NT2/D1 (cell line): ENCODE results near the gene LRMDA.

Source experiments
- DNase-seq: peaks from one replicate; pipeline ENCODE4 v3.0.0-alpha.2; 2011; ENCODE audit warnings: low read depth, low spot score
- H3K27me3 ChIP-seq: 2 replicates; pipeline ENCODE4 v1.6.0; 2011; ENCODE audit warnings: mild to moderate bottlenecking; ENCODE audit not compliant: insufficient read length, insufficient read depth
- H3K36me3 ChIP-seq: 2 replicates; pipeline ENCODE4 v1.6.1; 2011; ENCODE audit warnings: mild to moderate bottlenecking, low read length, mixed read lengths; ENCODE audit not compliant: insufficient read depth, insufficient read length
- H3K4me1 ChIP-seq: 2 replicates; pipeline ENCODE4 v1.5.1; 2011; ENCODE audit not compliant: insufficient read depth, insufficient read length
- H3K4me3 ChIP-seq: 2 replicates; pipeline ENCODE4 v1.5.1; 2011; ENCODE audit warnings: low read depth; ENCODE audit not compliant: insufficient read length
- H3K9ac ChIP-seq: 2 replicates; pipeline ENCODE4 v1.6.0; 2011; ENCODE audit warnings: low read depth; ENCODE audit not compliant: insufficient read length
- H3K9me3 ChIP-seq: 2 replicates; pipeline ENCODE4 v1.5.1; 2011; ENCODE audit warnings: mild to moderate bottlenecking, low read length; ENCODE audit not compliant: insufficient read depth
- SUZ12 ChIP-seq: IDR thresholded peaks from 2 replicates; pipeline ENCODE4 v1.6.1; 2011; ENCODE audit not compliant: insufficient read length, insufficient read depth; ENCODE audit errors: extremely low read depth
- YY1 ChIP-seq: IDR thresholded peaks from 2 replicates; pipeline ENCODE4 v1.6.1; 2011; ENCODE audit not compliant: insufficient read length, insufficient read depth
- ZNF274 ChIP-seq: IDR thresholded peaks from 2 replicates; pipeline ENCODE4 v1.6.1; 2011; ENCODE audit warnings: mild to moderate bottlenecking, low read depth, low read length

Gene LRMDA

DNA sequence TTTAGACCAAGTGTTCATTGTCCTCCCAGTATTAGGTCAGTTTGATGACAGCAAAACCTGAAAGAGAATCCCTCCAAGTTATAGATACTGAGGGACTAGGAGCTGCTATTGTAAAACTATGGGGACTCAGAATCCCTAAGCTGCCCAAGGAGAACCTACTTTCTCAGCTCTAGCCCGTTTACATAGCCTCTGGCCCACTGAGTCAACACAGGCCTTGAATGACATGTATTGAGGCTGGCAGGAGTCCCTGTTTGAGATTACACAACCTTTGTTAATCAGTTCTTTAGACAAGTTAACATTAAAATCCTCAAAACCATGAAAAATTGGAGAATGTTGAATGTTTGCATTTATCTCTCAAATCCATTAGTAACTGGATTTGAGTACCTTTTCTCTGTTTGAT is 1127.2 kb downstream of the LRMDA start:
- DNase-seq, result no peak
- no peaks in the 10 kb centered on the region for H3K27me3 ChIP-seq
- TF ChIP-seq SUZ12, result no peak
- TF ChIP-seq YY1, result no peak
- TF ChIP-seq ZNF274, result no peak

DNA sequence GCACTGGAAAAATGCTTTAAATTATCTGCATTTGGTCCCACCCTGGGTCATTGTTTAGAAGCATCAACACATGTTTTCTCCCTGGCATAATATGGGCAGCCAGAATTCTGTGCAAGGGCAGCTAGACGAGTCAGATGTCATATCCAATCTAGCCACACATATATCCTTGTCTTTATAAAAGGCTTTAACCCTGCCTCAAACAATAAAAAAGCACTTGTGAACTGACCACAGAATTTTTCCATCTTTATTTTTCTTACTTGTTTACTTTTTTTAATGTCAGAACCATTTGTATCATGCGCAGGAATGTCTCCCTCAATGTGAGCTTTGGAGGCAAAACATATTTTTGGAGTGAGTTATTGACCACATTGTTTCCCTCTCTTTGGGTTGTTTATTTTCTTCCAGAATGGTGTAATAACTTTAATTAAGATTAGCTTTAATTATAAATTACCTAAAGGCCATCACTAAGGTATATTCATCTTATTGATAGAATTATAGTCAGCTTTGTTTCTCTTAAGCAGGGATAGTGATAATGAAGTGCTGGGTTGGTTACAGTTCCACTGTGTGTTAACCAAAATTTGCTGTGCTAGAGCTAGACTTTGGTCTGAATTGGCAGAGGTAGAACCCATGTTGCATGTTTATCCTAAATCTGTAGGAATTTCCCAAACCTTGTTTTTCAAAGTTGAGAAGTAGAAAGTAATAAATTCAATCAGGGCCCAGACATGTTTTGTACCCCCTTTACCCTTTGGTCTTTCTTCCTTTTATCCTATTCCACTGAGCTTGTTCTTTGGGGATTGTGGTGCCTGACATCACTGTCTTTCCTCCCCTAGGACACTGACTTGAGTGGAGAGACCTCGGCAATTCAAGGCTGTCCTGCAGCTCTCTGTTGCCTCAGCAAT is 1127.8 kb downstream of the LRMDA start:
- DNase-seq, result no peak

More for the DNA sequence above, 1127.2 kb downstream of the LRMDA start:
- no peak overlapping the region for H3K4me3 ChIP-seq
- H3K9ac ChIP-seq, result no peak overlapping the region
- H3K9me3 ChIP-seq, result no peaks in the 10 kb centered on the region
- H3K36me3 ChIP-seq, result no peaks in the 10 kb centered on the region
- no peaks in the 10 kb centered on the region for H3K4me1 ChIP-seq

DNA sequence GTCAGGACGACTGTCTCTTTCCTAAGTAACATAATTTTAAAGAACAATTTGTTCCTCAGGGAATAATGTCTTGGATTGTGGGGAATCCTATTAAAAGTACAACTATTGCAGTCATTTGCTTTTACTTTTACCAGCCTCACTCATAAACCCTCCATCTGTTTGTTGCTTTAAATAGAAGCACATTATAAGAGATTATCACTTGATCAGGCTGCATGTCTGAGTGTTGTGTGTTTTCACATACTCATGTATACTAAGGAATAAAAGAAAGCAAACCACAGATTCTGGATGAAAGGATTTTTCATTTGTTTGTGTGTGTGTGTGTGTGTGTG is 1128.4 kb downstream of the LRMDA start:
- Histone ChIP-seq H3K4me3 (no peak overlapping the region), H3K9me3 (no peaks in the 10 kb centered on the region), H3K4me1 (no peaks in the 10 kb centered on the region), H3K27me3 (no peaks in the 10 kb centered on the region), H3K9ac (no peak overlapping the region), H3K36me3 (no peaks in the 10 kb centered on the region)
- DNase-seq, result no peak
- TF ChIP-seq SUZ12, result no peak
- no peak for TF ChIP-seq YY1
- no peak for TF ChIP-seq ZNF274

More for the DNA sequence above, 1127.8 kb downstream of the LRMDA start:
- Histone ChIP-seq H3K9ac (no peak overlapping the region), H3K4me3 (no peak overlapping the region), H3K9me3 (no peaks in the 10 kb centered on the region), H3K4me1 (no peaks in the 10 kb centered on the region), H3K27me3 (no peaks in the 10 kb centered on the region), H3K36me3 (no peaks in the 10 kb centered on the region)
- TF ChIP-seq SUZ12 (no peak), ZNF274 (no peak), YY1 (no peak)

DNA sequence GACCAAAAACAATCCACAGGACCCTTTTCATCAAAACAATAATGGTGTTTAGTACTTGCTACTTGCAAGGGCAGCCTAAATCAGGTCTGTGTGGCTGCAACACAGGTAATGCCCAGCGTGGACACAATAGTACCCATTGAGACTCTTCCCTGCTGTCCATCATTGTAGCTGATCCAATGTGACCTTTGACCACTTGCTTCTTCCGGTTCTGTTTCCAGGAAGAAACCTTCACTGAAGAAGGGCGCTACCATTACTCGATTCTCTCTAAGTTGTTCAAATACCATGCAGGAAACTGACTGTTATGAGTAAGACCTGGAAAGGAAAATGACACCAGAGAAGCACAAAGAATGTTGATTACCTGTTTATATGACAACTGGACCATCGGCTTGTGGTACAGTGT is 1128.9 kb downstream of the LRMDA start:
- DNase-seq, result no peak
- H3K4me3 ChIP-seq, result no peak overlapping the region
- no peak overlapping the region for H3K9ac ChIP-seq
- no peaks in the 10 kb centered on the region for H3K27me3 ChIP-seq
- no peaks in the 10 kb centered on the region for H3K36me3 ChIP-seq
- TF ChIP-seq ZNF274 (no peak), YY1 (no peak), SUZ12 (no peak)
- no peaks in the 10 kb centered on the region for H3K9me3 ChIP-seq
- H3K4me1 ChIP-seq, result no peaks in the 10 kb centered on the region

DNA sequence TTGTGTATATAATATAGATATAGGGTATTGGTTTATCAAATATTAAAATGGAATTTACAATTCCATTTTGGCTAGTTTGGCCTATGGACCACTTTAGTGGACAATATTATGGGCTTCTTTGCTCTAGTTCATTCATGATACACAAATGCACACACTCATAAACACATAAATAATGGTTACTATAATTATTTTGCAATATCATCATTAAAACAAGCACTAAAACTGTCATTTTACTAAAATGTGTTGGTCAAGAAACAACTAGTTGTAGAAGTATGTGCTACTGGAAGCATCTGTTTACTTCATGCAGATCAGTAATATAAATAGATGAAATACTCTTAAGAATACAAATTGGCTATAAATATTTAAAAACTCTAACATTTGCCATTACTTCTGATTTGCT is 1131.9 kb downstream of the LRMDA start:
- H3K9me3 ChIP-seq, result no peaks in the 10 kb centered on the region
- TF ChIP-seq SUZ12 (no peak), YY1 (no peak), ZNF274 (no peak)
- no peak overlapping the region for H3K4me3 ChIP-seq
- H3K27me3 ChIP-seq, result no peaks in the 10 kb centered on the region
- no peaks in the 10 kb centered on the region for H3K36me3 ChIP-seq
- H3K9ac ChIP-seq, result no peak overlapping the region
- H3K4me1 ChIP-seq, result no peaks in the 10 kb centered on the region
- DNase-seq, result no peak

DNA sequence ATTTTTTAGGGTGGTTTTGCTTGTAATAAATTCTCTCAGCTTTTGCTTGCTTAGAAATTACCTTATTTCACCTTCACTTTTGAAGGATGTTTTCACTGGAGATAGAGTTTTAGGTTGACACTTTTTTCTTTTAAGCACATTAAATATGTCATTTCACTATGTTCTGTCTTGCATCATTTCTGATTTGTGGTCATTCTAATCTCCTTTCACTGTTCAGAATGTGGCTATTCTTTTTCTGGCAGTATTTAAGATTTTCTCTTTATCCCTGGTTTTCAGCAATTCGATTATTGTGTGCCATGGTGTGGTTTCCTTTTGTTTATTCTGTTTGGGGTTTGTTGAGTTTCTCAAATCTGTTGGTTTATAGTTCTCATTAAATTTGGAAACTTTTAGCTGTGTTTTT is 1140.6 kb downstream of the LRMDA start:
- no peak for DNase-seq
- Histone ChIP-seq H3K4me3 (no peak overlapping the region), H3K9me3 (peaks cover 10% of the 10 kb centered on the region; the same call in 1 of the 2 replicates), H3K36me3 (no peaks in the 10 kb centered on the region), H3K4me1 (no peaks in the 10 kb centered on the region), H3K9ac (no peak overlapping the region), H3K27me3 (no peaks in the 10 kb centered on the region)
- TF ChIP-seq SUZ12 (no peak), ZNF274 (no peak), YY1 (no peak)

DNA sequence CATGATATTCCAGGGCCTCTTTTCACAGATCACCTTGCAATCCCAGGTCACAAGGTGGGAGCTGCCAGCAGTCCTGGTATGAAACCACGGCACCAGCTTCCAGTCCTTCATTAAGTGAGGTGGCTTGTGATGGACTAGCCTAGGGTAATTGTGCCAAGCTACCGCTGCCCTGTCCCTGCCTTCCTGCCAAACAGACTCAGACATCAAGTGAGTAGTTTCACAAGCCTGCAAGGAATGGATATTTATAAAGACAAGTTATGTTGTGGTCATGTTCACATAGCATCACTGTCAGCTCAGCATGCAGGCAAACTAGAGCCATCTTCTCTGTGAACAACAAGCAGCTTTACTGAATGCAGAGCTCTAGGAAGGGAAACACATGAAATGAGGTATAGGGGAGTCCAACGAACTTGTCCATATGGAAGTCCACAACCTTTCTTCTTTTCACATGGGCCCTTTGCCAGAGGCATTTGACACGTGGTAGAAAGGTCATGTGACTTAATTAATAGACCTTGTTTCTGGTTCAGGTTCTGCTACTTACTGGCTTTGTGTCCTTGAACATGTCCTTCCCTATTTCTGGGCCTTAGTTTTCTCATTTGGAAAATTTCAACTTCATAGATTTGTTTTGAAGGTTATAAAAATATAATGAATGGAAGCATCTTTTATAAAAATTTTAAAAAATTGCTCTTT is 1145.0 kb downstream of the LRMDA start:
- no peak overlapping the region for H3K4me3 ChIP-seq
- no peak for DNase-seq
- TF ChIP-seq YY1, result no peak
- no peak for TF ChIP-seq ZNF274
- no peak for TF ChIP-seq SUZ12
- H3K36me3 ChIP-seq, result no peaks in the 10 kb centered on the region
- H3K27me3 ChIP-seq, result no peaks in the 10 kb centered on the region
- H3K9ac ChIP-seq, result no peak overlapping the region
- H3K4me1 ChIP-seq, result no peaks in the 10 kb centered on the region
- H3K9me3 ChIP-seq, result peaks cover 10% of the 10 kb centered on the region; the same call in 1 of the 2 replicates
